Measurements from ENCODE around the gene PAX4.

PAX4 gene

DNA sequence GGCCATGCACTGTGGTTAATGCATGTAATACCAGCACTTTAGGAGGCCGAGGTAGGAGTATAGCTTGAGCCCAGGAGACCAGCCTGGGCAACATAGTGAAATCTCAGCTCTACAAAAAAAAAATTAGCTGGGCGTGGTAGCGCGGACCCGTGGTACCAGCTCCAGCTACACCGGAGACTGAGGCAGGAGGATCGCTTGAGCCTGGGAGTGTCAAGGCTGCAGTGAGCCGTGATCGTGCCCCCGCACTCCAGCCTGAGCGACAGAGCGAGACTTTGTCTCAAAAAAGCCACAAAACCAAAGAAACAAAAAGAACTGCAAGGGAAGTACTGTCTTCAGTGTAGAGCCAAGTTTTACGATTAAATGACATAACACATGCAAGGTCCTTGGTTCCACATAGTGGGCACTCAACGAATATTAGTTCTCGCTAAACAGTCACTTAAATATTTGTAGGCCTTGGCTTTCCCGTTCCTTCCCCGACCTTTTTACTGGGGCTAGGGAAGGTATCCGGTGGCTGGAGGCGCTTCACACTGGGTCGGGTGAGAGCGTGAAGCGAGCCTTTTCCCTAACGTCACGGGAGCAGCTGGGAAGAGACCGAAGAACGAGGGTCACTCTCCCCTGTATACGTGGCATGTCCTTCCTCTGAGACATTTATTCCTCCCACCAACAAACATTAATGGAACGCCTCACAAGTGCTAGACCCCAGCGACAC lies 33.1 kb upstream of the PAX4 start:
- TF ChIP-seq, protein P1, sequence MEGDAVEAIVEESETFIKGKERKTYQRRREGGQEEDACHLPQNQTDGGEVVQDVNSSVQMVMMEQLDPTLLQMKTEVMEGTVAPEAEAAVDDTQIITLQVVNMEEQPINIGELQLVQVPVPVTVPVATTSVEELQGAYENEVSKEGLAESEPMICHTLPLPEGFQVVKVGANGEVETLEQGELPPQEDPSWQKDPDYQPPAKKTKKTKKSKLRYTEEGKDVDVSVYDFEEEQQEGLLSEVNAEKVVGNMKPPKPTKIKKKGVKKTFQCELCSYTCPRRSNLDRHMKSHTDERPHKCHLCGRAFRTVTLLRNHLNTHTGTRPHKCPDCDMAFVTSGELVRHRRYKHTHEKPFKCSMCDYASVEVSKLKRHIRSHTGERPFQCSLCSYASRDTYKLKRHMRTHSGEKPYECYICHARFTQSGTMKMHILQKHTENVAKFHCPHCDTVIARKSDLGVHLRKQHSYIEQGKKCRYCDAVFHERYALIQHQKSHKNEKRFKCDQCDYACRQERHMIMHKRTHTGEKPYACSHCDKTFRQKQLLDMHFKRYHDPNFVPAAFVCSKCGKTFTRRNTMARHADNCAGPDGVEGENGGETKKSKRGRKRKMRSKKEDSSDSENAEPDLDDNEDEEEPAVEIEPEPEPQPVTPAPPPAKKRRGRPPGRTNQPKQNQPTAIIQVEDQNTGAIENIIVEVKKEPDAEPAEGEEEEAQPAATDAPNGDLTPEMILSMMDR (IDR thresholded peaks at IDR 0.05; ENCODE audit: low read depth, low read length) = no peak
- H3K4me3 ChIP-seq (replicated peaks in 1 of 2; ENCODE audit: low read depth in 2 of 2, low read length in 2 of 2) = peak overlapping the region; percentile 96 to 97
- no peak for DNase-seq (ENCODE audit: low read depth in 2 of 2)

DNA sequence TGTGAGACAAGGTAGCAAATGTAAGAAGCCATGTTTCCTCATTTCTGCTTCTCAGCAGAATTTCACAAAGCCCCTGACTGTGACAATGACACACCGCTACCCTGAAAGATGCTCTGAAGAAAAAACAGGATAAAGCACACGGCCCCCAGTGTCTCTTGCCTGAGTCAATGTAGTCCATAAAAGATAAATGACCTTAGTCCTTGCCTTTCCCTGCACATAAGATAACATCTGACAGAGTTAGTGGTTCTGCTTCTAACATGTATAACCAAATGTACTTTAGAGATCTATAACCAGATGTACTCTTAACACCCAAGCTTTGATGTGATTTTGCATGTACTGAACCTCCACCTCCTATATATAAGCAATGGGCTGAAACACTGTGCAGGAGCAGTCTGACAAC lies 31.0 kb upstream of the PAX4 start:
- no peak for DNase-seq (ENCODE audit: low read depth in 2 of 2)
- TF ChIP-seq, protein P1 (IDR thresholded peaks at IDR 0.05; ENCODE audit: low read depth, low read length) = no peak
- no peak overlapping the region for H3K4me3 ChIP-seq (replicated peaks in 1 of 2; ENCODE audit: low read depth in 2 of 2, low read length in 2 of 2)

DNA sequence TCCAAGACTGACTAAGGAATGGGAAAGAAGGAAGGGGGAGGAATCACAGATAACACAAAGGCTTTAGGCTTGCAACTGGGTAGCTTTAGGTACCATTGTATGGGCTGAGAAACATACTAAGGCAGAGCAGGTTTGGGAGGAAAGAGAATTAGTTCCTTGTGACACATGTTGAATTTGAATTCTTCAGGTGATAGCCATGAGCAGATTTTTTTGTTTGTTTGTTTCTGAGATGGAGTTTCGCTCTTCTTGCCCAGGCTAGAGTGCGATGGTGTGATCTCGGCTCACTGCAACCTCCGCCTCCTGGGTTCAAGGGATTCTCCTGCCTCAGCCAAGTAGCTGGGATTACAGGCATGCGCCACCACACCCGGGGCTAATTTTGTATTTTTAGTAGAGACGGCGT lies 29.7 kb upstream of the PAX4 start:
- H3K4me3 ChIP-seq (replicated peaks in 1 of 2; ENCODE audit: low read depth in 2 of 2, low read length in 2 of 2) = no peak overlapping the region
- TF ChIP-seq, protein P1 (IDR thresholded peaks at IDR 0.05; ENCODE audit: low read depth, low read length) = no peak
- no peak for DNase-seq (ENCODE audit: low read depth in 2 of 2)

DNA sequence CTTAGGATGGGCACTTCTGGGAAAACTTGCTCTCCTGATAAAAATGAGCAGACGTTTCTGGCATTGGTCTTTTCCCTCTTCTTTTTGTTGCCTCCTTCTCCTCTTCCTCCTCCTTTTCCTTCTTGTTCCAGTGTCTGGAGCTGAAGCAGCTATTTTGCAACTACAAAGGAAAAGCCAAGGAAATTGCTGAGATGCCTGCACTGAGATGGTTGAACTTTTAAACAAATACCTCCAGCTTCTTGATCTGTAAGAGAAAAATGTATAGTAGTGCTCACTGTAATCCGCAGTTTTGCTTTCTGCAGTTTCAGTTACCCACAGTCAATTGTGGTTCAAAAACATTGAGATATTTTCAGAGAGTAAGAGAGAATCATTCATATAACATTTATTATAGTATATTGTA lies 26.5 kb upstream of the PAX4 start:
- no peak overlapping the region for H3K4me3 ChIP-seq (replicated peaks in 1 of 2; ENCODE audit: low read depth in 2 of 2, low read length in 2 of 2)
- TF ChIP-seq, protein P1 (IDR thresholded peaks at IDR 0.05; ENCODE audit: low read depth, low read length) = no peak
- DNase-seq (ENCODE audit: low read depth in 2 of 2) = peak in 1 of 2 donors; percentile 41

DNA sequence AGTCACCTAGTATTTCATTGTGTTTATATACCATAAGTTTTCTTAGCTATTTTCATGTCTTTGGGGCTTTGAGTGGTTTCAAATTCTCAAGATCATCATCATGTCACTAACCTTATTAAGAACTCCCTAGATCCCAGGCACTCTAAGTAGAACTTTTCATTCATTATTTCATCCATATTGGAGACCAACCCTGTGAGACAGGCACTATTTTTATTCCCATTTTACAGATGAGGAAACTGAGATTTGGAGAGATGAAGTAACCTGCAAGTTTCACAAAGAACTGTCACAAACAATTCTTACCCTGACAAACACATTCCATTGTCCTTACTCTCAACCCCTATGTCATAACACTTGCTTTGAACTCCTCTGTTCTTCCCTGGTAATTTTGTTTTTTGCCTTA lies 20.3 kb upstream of the PAX4 start:
- H3K4me3 ChIP-seq (replicated peaks in 1 of 2; ENCODE audit: low read depth in 2 of 2, low read length in 2 of 2) = no peak overlapping the region
- peak in 1 of 2 donors; percentile 27 for DNase-seq (ENCODE audit: low read depth in 2 of 2)
- TF ChIP-seq, protein P1 (IDR thresholded peaks at IDR 0.05; ENCODE audit: low read depth, low read length) = no peak

DNA sequence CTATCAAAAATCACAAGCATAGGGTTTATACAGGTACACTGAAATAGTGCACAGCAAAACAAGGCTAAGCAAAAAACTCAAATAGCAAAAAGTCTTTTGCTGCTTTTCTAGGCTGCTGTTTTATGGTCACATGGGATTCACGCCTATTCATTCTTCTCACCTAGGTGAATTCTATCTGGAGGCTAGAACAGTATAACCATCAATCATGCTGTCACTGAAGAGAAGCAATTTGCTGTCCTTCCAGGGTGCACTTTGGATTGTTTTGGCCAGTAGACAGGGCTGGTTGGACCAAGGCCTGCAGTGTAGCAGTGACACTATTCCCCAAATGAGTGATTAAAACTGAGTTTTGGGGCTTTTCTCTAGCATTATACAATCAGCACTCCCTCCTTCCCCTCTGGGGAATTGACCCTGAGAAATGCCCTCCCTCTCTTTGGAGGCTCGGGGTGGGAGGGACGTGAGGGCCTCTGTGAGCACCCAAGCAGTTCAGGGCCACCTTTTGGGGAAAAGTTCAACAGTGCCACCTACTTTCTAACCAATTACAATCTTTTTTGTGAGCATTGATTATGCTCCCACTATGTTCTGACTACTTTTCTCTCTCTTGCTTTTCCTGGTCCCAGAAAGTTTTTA lies 17.8 kb upstream of the PAX4 start:
- no peak overlapping the region for H3K4me3 ChIP-seq (replicated peaks in 1 of 2; ENCODE audit: low read depth in 2 of 2, low read length in 2 of 2)
- DNase-seq (ENCODE audit: low read depth in 2 of 2) = no peak
- TF ChIP-seq, protein P1 (IDR thresholded peaks at IDR 0.05; ENCODE audit: low read depth, low read length) = no peak

All from cardiac fibroblast (primary cell).